Testis (tissue), 3 donors: ENCODE data around the gene SP4. TPM values are rescaled to one million over a fixed set of nuclear protein-coding genes. Genes with fewer than 3 reads are reported as not detected.

Experiments
- DNase-seq: peaks from one replicate; pipeline ENCODE4 v3.0.0-alpha.2; 2019
- H3K27ac ChIP-seq, 2 donors: fragments of 200-600 bp; sonication (generic); one replicate each; pipeline ENCODE4 v1.5.1; 2019
- H3K27me3 ChIP-seq: fragments of 200-600 bp; sonication (generic); one replicate; pipeline ENCODE4 v1.5.1; 2019
- H3K36me3 ChIP-seq: fragments of 200-600 bp; sonication (generic); one replicate; pipeline ENCODE4 v1.5.1; 2017; ENCODE audit warnings: low read depth; ENCODE audit errors: missing control alignments
- H3K4me1 ChIP-seq: fragments of 200-600 bp; sonication (generic); one replicate; pipeline ENCODE4 v1.5.1; 2019
- H3K4me3 ChIP-seq, 2 donors: fragments of 200-600 bp; sonication (generic); one replicate each; pipeline ENCODE4 v1.5.1; 2017 to 2019
- H3K9me3 ChIP-seq: fragments of 200-600 bp; sonication (generic); one replicate; pipeline ENCODE4 v1.5.1; 2017
- POLR2A ChIP-seq: fragments of 450-650 bp; IDR thresholded peaks from one replicate; pipeline ENCODE4 v1.6.1; 2017; ENCODE audit warnings: antibody characterized with exemption, mild to moderate bottlenecking, moderate library complexity
- WGBS, 2 donors: methylation state at CpG; one replicate each; pipeline ENCODE4 v1.1.5; 2018; 5-methylcytosine and 5-hydroxymethylcytosine counted together
- intact Hi-C: fragments of 100-400 bp; cut with DNase I; formaldehyde crosslinking; loops from one replicate; pipeline ENCODE4 v1.15.1; 2023; ENCODE audit warnings: low total_unique reads
- polyA plus RNA-seq: library from polyadenylated mRNA; stranded (reverse); fragments of 350-450 nt; fragmentation: Illumina TruSeq; extraction: RNeasy Lipid Tissue Mini Kit (QIAGEN cat#74804); gene quantifications from one replicate; pipeline ENCODE4 v1.2.3, GENCODE V29; 2014; ENCODE audit warnings: low read depth, low replicate concordance; ENCODE audit not compliant: insufficient read depth
- total RNA-seq, 2 donors: library from RNA; depleted of rRNA; stranded (reverse); fragments of >200 nt; gene quantifications; one replicate each; pipeline ENCODE4 v1.2.3, GENCODE V29; 2016
- TF ChIP-seq, protein P1 (sequence below), 3 experiments: fragments of 450-650 bp in 2 of 3; fragments of 200-600 bp in 1 of 3; sonication (generic) in 1 of 3; IDR thresholded peaks; one replicate each; pipeline ENCODE4 v1.5.1; 2016 to 2019; ENCODE audit warnings: antibody characterized with exemption in 3 of 3, mild to moderate bottlenecking in 2 of 3, moderate library complexity in 1 of 3

The SP4 gene
- total and polyA plus RNA-seq, 3 donors from 2014 or later: 6.0 to 14.7 (median 13.6) TPM

- Histone ChIP-seq H3K27ac (no peak overlapping the region), H3K9me3 (no peaks in the 10 kb centered on the region), H3K4me3 (no peak overlapping the region), H3K36me3 (no peaks in the 10 kb centered on the region), H3K4me1 (no peaks in the 10 kb centered on the region), H3K27me3 (no peaks in the 10 kb centered on the region)
- no peak for DNase-seq
- intact Hi-C loops: no loop called here
- TF ChIP-seq POLR2A: no peak
- TF ChIP-seq, protein P1, sequence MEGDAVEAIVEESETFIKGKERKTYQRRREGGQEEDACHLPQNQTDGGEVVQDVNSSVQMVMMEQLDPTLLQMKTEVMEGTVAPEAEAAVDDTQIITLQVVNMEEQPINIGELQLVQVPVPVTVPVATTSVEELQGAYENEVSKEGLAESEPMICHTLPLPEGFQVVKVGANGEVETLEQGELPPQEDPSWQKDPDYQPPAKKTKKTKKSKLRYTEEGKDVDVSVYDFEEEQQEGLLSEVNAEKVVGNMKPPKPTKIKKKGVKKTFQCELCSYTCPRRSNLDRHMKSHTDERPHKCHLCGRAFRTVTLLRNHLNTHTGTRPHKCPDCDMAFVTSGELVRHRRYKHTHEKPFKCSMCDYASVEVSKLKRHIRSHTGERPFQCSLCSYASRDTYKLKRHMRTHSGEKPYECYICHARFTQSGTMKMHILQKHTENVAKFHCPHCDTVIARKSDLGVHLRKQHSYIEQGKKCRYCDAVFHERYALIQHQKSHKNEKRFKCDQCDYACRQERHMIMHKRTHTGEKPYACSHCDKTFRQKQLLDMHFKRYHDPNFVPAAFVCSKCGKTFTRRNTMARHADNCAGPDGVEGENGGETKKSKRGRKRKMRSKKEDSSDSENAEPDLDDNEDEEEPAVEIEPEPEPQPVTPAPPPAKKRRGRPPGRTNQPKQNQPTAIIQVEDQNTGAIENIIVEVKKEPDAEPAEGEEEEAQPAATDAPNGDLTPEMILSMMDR (IDR thresholded peaks at IDR 0.05): no peak
- WGBS, 2 donors: 72 to 84% methylated on average over 6 of the region's 6 CpGs
These were observed 13.0 kb upstream of the SP4 start for GRCh38 chr7:21414795-21415393.

GRCh38 chr7:21417647-21418046, 10.2 kb upstream of the SP4 start:
- Histone ChIP-seq H3K4me1 (no peaks in the 10 kb centered on the region), H3K27ac (no peak overlapping the region), H3K27me3 (no peaks in the 10 kb centered on the region), H3K4me3 (no peak overlapping the region), H3K9me3 (no peaks in the 10 kb centered on the region), H3K36me3 (no peaks in the 10 kb centered on the region)
- 75 to 77% methylated on average over 4 of the region's 4 CpGs for WGBS, 2 donors
- TF ChIP-seq POLR2A: no peak
- TF ChIP-seq, protein P1 (IDR thresholded peaks at IDR 0.05): no peak
- intact Hi-C loops: no loop called here
- no peak for DNase-seq

DNA sequence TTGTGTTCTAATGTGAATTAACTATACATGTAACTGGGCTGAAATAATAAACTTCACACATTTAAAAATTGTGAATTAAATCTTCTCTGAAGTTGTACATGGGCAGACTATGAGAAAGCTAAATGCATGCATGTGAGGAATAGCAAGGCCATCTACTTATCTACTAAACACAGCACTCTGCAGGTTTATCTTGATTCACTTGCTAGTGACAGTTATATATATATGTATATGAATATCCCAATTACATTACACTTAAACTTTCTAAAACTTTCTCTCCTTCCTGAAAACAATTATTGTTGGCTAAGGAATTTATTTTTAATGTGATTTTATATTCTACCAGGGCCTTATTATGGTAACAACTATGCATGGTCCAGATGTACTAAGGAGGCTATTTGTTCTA, 5.1 kb upstream of the SP4 start:
- DNase-seq: no peak
- Histone ChIP-seq H3K9me3 (no peaks in the 10 kb centered on the region), H3K4me3 (no peak overlapping the region), H3K27ac (no peak overlapping the region), H3K36me3 (no peaks in the 10 kb centered on the region), H3K27me3 (no peaks in the 10 kb centered on the region), H3K4me1 (no peaks in the 10 kb centered on the region)
- TF ChIP-seq, protein P1 (IDR thresholded peaks at IDR 0.05): no peak
- no peak for TF ChIP-seq POLR2A
- intact Hi-C loops: no loop called here

GRCh38 chr7:21425290-21425689, 2.6 kb upstream of the SP4 start:
- intact Hi-C loops: no loop called here
- Histone ChIP-seq H3K36me3 (no peaks in the 10 kb centered on the region), H3K27me3 (no peaks in the 10 kb centered on the region), H3K27ac (no peak overlapping the region), H3K9me3 (no peaks in the 10 kb centered on the region), H3K4me3 (peak overlapping the region in 1 of 2 donors; percentile 0), H3K4me1 (no peaks in the 10 kb centered on the region)
- 65 to 89% methylated on average over 10 of the region's 10 CpGs for WGBS, 2 donors
- TF ChIP-seq, protein P1 (IDR thresholded peaks at IDR 0.05): no peak
- TF ChIP-seq POLR2A: no peak
- DNase-seq: no peak
